Measurements from ENCODE around the gene MYO3A.

DNA sequence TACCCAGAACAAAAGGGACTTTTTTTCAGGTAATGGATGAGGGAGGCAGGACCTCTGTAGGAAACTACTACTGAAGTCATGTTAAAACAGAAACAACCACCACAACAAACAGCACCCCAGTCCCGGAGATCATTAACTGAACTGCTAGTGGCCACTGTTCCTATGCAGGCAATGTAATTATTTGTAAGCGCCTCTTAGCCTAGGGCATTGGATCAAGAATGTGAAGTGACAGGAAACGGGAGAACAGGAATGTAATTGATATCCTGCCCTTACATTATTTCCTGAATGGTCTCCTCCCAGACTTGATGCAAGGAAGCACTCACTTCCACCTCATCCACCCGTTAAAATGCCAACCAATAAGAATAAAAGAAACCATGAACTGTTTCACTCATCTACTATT lies 265.8 kb downstream of the MYO3A start:
- TF ChIP-seq YY1 (IDR thresholded peaks at IDR 0.05; ENCODE audit: insufficient read depth, insufficient read length) (no peak), SUZ12 (IDR thresholded peaks at IDR 0.05; ENCODE audit: extremely low read depth, insufficient read depth, insufficient read length) (no peak)

All from NT2/D1 (cell line).